Fibroblast of villous mesenchyme (primary cell): ENCODE results near the gene PARP12. TPM values are rescaled to one million over a fixed set of nuclear protein-coding genes. Genes with fewer than 3 reads are reported as not detected.

Experiments used
- DNase-seq: peaks from one replicate; pipeline ENCODE4 v3.0.0-alpha.2; 2010; ENCODE audit warnings: low read depth
- H3K4me3 ChIP-seq: 2 replicates; pipeline ENCODE4 v1.5.1; 2011; ENCODE audit warnings: low read depth, mild to moderate bottlenecking, low read length
- CTCF ChIP-seq: IDR thresholded peaks from 2 replicates; pipeline ENCODE4 v1.5.1; 2012; ENCODE audit warnings: low read depth, mild to moderate bottlenecking, low read length; ENCODE audit not compliant: insufficient read depth
- total RNA-seq: library from RNA; depleted of rRNA; stranded (reverse); fragments of >200 nt; gene quantifications from 2 replicates; pipeline ENCODE4 v1.2.3, GENCODE V29; 2012

PARP12 gene
- total RNA-seq, 1 donor = 27.2 TPM

DNA sequence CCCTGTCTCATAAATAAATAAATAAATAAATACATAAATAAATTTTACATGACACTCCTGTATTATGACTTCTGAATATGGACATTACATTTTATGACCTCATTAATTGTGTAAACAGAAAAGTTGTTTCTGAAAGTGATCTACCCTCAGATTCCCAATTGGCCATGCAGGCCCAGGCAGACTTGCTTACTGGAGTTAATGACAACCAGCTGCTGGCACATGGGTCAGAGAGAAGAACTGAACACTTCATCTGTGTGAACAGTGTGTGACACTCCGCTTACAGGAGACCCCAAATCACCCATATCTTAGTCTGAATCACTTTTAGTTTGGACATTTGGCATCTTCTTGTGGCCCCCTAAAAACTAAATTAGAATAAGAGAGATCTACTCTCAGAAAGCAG lies 31.4 kb downstream of the PARP12 start:
- TF ChIP-seq CTCF = no peak
- DNase-seq = no peak
- no peak overlapping the region for H3K4me3 ChIP-seq

GRCh38 chr7:140029072-140029471 lies 33.7 kb downstream of the PARP12 start:
- no peak overlapping the region for H3K4me3 ChIP-seq
- no peak for DNase-seq
- TF ChIP-seq CTCF = no peak

GRCh38 chr7:140028311-140028710 lies 34.4 kb downstream of the PARP12 start:
- no peak overlapping the region for H3K4me3 ChIP-seq
- DNase-seq = no peak
- TF ChIP-seq CTCF = no peak

DNA sequence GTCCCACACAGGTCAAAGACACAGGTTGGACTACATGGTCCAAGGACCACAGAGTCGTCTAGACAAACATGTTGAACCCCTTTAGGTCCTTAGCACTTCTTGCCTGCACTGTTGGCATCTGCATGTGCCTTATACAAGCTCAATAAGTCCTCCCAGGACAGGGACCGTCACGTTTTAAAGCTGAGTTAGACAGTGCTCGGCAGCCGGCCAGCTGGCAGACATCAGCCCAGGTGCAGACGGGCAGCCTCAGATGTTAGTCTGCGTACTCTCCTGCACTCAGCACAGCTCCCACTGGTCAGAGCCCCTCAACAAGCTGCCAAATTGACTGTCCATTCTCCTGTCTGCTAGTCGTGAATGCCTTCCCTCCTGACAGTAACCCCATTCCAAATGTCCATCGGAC lies 34.9 kb downstream of the PARP12 start:
- DNase-seq = no peak
- H3K4me3 ChIP-seq = no peak overlapping the region
- no peak for TF ChIP-seq CTCF

- DNase-seq = no peak
- no peak for TF ChIP-seq CTCF
- H3K4me3 ChIP-seq = no peak overlapping the region
Observed at GRCh38 chr7:140026935-140027334, 35.8 kb downstream of the PARP12 start.

DNA sequence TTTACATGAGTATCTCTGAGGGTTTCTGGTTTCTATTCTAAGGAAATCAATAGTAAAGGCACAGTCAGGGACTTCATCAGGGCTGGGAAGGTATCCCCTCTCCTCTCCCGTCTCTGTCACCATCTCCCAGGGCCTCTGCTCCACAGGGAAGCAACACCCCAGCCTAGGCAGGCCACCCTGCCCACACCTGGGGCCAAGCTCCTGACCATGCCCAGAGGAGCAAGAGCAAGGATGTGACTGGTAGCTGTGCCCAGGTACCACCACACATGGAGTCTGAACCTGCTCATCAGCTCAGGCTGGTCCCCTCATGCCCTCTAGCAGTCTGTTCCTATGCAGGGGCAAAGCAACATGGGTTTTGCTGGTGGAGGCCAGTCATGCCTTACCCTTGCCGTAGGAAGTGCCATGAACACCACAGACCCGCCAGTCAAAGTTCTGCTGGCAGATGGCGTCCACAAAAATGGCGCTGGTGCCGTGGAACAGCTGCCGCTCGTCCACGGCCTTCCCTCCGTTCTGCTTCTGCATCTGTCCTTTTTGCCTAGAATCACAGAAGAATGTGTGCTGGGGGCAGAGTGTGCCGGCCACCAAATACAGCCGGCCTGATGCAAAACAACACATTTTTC lies 36.8 kb downstream of the PARP12 start:
- no peak for TF ChIP-seq CTCF
- H3K4me3 ChIP-seq = no peak overlapping the region
- no peak for DNase-seq

DNA sequence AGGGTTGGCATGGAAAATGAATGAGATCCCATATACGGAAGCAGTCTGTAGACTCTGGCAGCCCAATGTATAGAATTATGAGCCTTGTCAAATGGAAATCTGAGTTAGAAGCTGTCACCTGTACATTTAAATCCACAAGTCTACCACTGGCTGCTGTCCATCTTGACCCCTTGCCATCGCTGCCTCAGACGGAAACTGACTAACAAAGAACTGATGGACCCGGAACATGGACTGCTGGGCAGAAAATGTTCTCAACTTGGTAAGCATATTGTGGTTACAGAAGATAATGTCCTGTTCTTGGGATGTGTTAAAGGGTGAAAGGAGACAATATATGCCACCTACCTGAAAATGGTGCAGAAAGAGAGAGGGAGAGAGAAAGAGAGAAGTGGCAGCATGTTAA lies 37.5 kb downstream of the PARP12 start:
- H3K4me3 ChIP-seq = no peak overlapping the region
- no peak for TF ChIP-seq CTCF
- DNase-seq = no peak
